NCI-H774 (cell line): ENCODE measurements around the gene ANG.

ENCODE experiments used
- DNase-seq: peaks from one replicate; lab custom pipeline; 2025; lab: John Stamatoyannopoulos, UW

Gene ANG

DNA sequence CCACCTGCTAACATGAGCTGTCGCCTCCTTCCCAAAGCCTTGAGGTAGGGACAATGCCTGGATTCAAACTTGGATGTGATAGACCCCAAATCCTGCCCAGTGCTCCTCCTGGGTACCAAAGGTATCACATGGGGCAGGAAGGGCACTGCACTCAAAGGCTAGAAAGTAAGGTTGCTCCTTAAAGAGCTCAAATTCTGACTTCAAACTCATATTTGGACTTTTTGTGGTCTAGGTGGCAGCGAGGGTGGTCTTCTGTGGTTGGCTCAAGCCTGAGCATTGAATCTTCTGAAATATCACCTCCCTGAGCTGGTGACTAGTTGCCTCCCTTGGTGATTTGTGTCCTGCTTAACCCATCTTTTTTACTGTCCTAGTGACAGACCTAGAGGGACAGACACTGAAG lies 12.5 kb upstream of the ANG start:
- DNase-seq: no peak

DNA sequence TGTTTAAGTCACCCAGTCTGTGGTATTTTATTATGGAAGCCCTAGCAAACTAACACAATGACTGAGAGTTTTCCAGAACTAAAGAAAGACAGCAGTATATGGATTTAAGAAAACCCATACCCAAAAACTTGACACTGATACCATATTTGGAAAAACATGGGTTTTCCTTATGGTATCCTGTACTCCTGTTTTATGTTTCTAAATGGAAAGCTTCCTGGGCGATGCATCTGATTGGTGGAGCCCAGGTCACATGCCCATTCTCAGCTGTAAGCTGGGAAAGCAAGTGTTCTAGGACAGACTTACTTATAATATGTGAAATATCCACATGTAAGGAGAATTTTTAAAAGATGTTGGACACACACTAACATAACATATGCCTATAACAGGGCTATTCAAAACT lies 8.7 kb upstream of the ANG start:
- DNase-seq: no peak

DNA sequence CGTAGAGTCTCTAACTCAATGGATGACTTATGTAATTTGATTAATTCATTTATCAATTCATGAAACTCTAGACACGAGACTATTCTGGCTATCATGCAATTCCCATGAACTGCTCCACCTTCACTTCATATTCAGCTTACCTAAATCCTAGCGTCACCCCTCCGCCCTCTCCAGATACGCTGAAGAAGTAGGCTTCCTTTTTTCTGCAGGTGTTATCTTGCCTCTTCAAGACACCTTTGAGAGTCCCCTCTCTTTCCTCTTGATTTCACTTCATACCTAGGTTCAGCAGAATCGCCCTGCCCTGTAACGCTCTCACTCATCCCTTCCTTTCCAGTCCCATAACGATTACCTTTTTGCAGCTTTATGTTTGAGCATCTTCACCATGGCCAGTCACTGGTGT lies 8.2 kb upstream of the ANG start:
- DNase-seq: no peak

DNA sequence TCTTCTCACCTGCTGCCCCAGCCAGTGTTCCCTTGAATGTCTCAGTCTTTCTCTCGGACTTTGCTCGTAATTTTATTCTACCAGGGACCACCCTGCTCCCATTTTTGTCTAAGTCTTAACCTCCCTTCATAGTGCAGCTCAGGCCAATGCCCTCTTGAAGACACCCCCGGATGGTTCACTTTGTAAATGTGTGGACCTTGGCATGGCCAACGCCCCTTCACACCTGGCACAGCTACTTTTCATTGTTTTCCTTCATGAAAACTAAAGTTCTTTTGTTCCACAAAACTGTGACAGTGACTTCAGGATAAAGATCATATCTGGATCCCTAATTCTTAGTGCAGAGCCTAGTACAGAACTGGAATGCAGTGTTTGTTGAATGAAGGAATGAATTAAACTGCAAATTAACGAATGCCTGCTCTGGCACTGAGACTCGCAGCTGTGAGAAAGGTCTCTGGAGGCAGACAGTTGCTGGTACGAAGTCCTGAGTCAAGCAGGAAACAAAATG lies 7.7 kb upstream of the ANG start:
- DNase-seq: no peak

DNA sequence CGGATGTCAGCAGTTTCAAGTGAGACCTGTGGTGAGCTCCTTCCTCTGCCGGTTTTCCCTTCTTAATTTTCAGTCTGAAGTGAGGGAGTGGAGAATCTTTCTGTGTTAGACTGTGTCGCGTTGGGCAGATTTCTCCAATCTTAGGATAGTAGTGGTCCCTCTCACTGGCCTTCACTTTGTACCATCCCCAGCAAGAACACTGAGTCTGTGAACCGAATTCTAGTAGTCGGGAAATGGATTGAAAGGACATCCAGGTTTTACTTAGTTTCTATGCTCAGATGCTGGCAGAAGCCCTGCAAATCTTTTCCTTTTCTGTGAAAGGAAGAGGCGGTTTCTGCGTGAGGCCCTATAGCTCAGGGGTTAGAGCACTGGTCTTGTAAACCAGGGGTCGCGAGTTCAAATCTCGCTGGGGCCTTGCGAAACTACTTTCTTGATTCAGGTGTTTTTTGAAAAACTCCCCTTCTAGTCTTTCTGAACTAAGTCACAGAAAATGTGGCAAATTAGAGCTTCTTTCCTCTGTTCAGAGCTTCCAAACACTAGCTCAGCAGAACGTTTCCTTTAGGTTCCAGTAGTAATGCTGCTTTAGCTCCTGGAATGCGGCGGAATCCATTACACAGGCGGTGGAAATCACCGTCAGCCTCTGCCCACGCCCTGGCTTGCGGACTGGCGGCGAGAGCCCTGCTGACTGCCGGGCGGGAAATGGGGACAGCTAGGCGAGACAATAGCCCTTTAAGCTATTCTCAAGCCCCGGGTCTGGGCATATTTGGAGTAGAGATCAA lies 7.0 kb upstream of the ANG start:
- peak; percentile 73 for DNase-seq

DNA sequence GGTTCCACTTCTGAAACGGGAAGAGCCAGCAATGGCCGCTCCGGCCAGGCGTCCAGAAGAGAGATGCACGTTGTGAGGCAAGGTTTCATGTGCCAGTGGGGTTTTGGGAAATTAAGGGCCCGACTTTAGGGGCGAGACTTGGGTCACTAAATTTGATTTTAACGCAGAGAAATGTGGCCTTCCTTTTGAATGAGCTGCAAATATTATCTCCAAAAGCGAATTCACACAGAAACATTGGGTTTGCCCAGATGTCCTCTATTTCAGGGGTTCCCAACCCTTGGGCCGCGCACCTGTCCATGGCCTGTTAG lies 6.5 kb upstream of the ANG start:
- DNase-seq: no peak

DNA sequence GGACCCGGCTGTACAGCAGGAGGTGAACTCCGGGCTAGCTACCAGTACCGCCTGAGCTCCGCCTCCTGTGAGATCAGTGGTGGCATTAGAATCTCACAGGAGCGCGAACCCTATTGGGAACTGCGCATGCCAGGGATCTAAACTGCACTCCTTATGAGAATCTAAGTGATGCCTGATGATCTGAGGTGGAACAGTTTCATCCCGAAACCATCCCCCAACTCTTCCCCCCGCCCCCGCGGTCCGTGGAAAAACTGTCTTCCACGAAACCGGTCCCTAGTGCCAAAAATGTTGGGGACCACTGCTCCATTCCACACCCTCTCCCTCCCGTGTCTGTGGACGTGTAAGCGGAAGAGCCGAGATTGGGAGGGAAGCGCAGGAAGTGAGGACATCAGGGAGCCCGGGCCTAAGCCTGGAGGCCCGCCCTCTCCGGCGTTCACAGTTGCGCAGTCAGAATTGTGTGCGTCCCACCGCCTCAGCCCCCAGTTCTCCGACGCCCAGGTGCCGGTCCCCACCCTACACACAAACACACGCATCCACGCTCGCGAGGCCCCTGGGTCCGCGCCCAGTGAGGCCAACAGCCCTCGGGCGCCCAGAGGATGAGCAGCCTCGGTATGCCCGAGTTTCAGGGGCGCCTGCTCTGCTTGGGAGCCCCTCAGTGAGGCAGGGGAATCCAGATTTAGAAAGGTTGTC lies 6.0 kb upstream of the ANG start:
- DNase-seq: peak; percentile 83

DNA sequence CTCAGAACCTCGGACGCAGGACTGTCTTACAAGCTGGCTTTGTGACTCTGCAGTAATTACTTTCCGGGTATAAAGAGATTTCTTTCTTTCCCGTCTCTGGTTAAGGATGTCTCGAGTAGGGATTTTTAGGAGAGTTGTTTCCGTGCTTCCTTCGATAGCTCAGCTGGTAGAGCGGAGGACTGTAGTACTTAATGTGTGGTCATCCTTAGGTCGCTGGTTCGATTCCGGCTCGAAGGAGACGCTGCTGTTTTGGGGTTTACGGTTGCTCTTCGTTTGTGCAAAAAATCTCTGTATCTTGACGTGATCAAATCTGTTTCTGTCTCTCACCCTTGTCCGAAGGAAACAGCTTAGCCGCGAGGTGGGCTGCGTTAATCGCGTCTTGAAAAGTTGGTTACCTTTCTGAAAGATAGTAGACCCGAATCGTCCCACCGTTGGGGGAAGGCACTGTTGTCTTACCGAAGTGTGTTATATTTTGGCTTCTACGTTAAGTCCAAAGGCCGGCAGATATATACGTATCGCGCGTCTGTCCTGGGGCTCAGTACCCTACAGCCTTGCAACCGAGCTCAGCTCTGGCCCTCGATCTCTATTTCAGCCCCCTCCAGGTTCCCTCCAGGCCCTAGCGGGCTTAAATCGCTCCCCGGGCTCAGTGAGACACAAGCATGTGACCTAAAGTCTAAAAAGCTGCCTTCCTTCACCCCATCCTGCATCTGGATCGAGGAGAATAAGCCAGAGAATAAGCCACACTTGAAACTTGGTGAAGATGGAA lies 5.3 kb upstream of the ANG start:
- peak; percentile 78 for DNase-seq

DNA sequence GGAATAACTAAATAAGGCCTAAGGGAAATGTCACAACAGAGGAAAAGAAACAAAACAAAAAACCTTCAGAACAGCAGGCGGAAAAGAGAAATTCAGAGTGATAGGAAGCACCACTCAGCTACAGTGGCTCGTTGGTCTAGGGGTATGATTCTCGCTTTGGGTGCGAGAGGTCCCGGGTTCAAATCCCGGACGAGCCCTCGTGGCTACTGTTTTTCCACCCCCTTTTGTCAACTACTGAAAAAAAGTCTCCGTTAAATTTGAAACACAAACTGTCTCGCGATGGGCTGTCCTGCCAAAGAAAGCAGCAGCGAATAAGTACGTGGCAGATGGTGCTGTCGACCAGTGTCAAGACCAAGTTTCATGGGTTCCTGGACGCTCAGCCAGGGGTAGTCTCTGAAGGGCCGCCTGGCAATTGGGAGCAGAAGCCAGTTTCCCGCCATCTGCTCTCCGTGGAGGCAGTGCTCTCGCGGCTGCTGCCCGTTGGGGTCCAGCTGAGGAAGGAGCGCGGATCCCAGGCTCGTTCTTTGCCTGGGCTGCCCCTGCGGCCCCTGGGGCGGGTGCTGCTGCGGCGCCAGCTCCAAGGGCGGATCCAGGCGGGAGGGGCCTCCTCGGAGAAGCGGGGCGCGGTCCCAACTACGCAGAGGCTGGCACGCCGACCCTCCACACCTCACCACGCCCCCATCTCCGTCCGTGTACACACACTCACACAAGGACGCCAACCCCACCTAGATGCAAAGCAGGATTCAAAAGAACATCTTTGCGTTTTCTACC lies 4.5 kb upstream of the ANG start, which contains the start of gene RNASE4:
TSS of gene RNASE4 (plus strand) at position 670 of the 771 bp plus-strand sequence. CDS start 14,812 bp downstream, outside the sequence.
- peak; percentile 44 for DNase-seq

DNA sequence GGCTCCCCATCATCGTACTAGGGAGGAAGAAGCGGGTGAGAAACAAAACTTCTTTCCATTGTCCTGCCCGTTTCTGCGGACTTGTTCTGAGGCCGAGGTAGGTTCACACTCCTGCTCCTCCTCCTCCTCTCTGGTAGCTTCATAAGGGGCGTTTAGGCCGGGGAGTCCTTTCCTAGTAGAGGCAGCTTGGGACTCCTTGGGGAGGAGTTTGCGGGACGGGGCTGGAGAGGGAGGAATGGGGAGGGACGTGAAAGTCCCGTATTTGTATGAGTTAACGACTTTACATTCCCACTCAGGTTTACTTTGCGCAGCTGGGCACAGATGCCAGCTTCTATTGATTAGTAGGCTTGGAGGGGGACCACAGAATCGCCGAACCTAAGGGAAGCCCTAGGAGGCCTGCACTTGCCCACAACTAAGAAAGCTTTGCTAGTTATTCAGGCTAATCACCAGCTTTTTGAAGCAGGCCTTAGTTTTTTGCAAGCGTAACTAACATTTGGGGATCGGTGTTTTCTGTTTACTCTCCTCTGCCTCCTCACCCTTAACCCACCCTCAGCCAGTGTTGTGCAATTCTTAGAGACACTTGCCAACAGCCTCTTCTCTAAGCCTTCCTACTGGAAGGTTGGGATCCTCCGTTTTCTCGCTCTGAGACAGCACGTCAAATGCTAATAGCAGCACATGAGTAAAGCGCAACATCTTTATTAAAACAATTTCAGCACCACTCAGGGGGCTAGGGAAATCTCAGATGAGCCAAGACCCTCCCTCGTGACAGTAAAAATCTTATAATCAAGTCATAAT lies 3.7 kb upstream of the ANG start:
- DNase-seq: no peak

DNA sequence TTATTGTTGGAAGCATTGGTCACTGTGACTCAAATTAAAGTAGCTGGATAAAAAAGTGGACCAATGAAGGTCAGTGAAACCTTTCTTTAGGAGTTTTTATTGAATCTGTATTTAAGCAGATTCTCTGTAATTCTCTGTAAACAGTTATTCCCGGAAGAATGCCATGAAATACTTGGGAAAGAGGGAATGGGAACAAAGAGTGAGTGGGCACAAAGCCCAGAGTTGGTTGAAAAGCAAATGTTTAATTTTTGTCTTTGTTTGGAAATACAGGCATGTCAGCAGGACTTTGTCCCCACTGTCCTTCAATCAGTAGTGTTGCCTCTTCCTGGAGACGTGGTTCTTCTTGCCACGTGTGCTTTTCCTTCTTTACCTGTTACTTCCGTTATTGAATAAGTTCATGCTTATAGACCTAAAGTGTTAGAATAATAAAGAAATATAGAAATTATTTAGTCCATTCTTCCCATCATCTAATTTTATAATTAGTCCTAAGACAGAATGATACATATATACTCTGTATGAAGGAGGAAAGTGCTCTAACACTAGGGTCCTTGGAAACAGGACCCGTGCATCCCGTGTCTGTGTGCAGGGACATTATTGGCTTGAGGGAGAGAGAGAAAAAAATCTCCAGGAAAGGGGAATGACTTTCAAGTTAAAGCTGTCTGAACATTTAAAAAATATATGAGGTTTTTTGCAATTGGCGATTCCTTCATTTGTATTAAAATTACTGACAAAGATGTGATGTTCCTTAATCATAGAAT lies 2.0 kb upstream of the ANG start:
- DNase-seq: no peak

DNA sequence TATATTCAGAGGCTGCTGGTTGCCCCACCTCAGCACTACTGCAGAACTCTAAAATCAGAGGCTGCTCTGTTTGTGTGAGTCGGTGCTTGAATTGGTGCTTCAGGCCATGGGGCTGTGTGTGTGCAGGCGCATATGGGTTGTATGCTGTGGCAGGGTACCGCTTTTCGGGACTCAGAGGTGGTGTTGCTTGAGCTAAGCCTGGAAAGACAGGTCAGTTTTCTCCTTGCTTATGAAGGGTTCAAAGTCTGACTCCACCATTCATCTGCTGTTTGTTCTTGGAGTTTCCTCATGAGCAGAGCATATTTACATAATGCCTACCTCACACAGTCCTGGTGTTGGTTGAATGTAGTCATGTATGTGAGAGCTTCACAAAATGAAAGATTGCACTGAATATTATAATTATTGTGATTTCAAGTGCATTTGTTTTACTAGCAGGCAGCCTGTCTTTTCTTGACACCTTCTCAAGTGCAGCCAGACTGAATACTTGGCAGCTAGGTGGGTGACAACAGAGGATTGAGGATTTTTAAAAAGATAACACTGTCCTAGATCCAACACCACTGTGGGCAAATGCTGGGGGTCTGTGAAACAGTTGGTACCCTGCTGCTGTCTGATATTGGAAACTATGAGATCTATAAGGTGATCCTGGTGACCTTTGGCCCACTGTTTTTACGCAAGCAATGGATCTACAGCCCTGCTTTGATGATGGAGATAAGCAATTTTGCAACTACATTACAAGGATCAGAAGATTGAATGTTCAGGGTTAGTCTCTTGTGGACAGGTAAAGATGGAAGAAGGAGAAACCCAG lies 1.0 kb upstream of the ANG start:
- DNase-seq: no peak

DNA sequence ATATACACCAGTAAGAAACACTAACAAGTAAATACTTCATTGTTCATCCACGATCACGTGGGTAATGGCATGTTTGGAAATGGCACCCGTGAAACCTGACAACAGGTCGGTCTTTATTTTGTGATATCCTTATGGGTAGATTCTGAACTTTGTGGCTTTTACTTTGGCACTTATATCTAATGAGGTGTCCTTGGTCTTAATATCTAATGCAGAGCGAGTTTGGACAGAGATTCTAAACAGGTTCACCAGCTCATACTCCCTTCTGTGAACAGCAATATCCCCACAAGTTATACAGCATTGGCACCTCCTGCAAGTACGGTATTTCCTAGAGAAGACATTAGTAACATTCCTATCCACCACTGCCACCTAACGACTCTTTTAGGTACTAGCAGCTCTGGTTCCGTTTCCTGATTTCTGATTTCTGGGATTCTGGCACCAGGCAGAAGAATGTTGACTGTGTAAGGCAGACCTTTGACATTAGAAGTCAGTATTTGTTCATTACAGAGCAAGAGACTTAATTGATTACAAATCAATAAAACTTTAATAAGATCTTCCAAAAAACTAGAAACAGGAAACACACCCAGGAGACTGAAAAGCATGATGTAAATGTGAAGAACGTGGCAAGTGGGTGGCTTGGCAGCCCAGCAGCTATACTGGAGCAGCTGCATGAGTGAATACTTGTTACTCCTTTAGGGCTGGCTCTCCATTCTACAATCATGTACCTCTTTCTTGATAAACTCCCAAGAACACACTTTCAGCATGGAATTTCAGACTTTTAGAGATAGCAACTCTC lies 2.5 kb downstream of the ANG start:
- DNase-seq: peak; percentile 50

DNA sequence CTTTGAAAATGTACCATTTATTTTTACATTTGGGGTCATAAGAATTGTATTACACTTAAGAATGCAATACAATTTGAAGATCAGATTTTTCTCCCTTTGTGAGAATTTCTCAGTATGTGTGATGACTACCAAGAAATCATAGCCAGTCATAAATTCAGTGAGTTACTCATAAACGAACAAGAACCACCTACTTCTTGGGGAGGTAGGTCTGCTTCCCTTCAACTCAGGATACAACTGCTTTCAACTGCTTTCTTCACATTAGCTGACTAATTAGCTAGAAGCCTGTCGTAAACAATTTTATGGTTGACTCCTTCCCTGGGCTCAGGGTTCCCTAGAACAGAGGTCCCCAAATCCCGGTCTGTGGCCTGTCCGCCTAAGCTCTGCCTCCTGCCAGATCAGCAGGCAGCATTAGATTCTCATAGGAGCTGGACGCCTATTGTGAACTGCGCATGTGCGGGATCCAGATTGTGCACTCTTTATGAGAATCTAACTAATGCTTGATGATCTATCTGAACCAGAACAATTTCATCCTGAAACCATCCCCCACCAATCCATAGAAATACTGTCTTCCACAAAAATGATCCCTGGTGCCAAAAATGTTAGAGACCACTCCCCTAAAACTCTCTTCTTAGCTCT lies 3.7 kb downstream of the ANG start:
- no peak for DNase-seq

DNA sequence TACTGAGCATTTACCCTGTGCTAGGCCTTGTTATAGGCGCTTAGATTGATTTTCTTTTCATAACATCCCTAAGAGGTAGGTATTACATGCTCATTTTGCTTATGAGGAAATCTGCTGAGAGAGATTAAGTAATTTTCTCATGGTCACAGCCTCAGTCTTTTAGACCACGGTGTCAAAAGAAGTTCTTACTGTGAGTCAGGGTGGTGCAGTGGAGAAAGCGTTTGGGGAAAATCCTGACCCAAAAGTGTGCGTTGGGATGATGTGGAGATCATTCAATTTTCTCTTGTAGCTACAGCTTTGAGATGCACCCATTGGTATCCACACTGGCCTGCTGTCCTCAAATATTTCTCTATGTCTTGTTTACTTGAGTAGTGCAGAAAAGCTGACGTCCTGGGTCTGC lies 8.2 kb downstream of the ANG start:
- DNase-seq: no peak

DNA sequence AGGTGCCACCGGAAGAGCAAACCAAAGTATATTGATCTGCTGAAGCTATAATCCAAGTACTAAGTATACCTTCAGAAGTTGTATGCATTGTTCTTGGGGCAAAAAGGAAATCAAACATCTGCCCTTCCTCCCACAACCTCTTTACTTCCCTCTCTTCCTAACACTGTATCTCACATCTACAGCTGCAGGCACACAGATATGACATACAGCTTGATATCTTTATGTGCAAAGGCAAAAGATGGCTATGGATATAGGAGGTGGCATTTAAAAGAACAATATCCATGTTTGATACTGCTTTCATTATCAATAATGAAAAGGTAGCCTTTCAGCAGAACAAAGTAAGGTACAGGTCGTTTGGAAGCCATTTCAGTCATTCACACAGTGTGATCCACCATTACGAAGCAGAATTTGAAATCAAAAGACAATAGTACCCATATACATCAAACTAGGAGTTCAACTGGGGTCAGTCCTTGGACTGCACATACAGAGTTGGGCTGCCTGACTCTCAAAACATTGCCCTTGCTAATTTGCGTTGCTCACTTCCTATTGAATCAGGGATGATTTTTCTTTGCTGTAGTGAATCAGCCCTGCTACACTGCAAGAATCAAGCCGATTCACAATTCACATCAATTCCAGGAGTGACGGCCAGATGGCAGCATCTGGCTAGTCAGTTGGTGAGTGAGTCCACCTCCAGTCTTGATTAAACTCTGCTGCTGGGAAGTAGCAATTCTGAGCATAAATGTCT lies 8.9 kb downstream of the ANG start:
- DNase-seq: no peak

DNA sequence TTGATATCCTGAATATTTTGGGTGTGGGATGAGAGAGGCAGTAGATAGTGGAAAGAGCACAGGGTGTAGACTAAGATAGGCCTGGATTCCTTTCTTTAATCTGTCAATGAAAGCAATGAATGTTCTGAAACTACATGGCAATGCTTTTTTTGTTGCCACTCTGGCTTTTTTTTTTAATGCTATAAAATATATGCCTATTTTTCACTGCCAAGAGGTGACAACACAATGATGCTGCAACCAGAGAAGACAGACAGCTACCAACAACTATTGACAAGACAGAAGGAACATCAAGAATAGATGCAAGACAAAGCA lies 9.4 kb downstream of the ANG start:
- no peak for DNase-seq

DNA sequence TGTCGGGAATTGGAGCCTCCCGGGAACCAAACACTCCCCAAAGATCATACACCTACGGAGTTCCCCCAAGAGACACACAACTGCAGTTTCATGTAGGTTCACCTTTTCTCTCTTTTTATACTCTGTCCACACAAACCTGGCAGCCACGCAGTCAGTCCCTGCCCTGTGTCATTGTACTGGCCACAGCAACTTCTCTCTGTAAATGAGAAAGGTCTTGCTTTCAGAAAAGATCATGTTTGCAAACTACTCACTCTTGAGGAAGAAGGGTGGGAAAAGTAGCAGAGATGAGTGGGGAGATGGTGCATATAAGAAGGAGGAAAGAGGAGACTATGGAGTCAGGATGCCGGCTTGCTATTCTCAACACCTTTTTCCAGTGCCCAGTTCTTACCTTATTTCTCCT lies 10.4 kb downstream of the ANG start:
- no peak for DNase-seq
